VCaP (cell line): Measurements from ENCODE around the gene RRAS2.
A peak's percentile ranks its signal among the peaks of the same experiment; 100 is the strongest.

Experiments used
- H3K27ac ChIP-seq: fragments of 450-650 bp; 2 replicates; pipeline ENCODE4 v1.5.1; 2017
- CTCF ChIP-seq: fragments of 450-650 bp; conservative IDR thresholded peaks from 2 replicates; pipeline ENCODE4 v1.5.1; 2017; ENCODE audit warnings: mild to moderate bottlenecking, moderate library complexity

RRAS2 gene

GRCh38 chr11:14388352-14388751 lies 29.4 kb upstream of the RRAS2 start:
- H3K27ac ChIP-seq = no peak overlapping the region
- TF ChIP-seq CTCF = no peak

GRCh38 chr11:14386895-14387480 lies 28.0 kb upstream of the RRAS2 start:
- no peak for TF ChIP-seq CTCF
- no peak overlapping the region for H3K27ac ChIP-seq

- no peak overlapping the region for H3K27ac ChIP-seq
- TF ChIP-seq CTCF = no peak
Measured at GRCh38 chr11:14386081-14386480, 27.1 kb upstream of the RRAS2 start.

GRCh38 chr11:14384338-14384737 lies 25.4 kb upstream of the RRAS2 start:
- TF ChIP-seq CTCF = no peak
- H3K27ac ChIP-seq = no peak overlapping the region

GRCh38 chr11:14381968-14382367 lies 23.0 kb upstream of the RRAS2 start:
- TF ChIP-seq CTCF = no peak
- H3K27ac ChIP-seq = peak overlapping the region; percentile 91

- H3K27ac ChIP-seq = peak overlapping the region; percentile 91
Measured at GRCh38 chr11:14380947-14381561, 22.1 kb upstream of the RRAS2 start.

More at GRCh38 chr11:14380947-14381561, 22.1 kb upstream of the RRAS2 start:
- no peak for TF ChIP-seq CTCF
